Skeletal muscle satellite cell (primary cell): Measurements from ENCODE around the gene LAPTM5.

Experiments used
- H3K27me3 ChIP-seq: 2 replicates; pipeline ENCODE4 v1.7.0; 2013; ENCODE audit warnings: low read length; ENCODE audit not compliant: control insufficient read depth, insufficient read depth
- H3K36me3 ChIP-seq: 2 replicates; pipeline ENCODE4 v1.7.0; 2013; ENCODE audit warnings: mild to moderate bottlenecking, control low read depth, low read length; ENCODE audit not compliant: insufficient read depth
- H3K4me1 ChIP-seq: 2 replicates; pipeline ENCODE4 v1.7.0; 2013; ENCODE audit warnings: low read length; ENCODE audit not compliant: control insufficient read depth, insufficient read depth
- H3K4me2 ChIP-seq: 2 replicates; pipeline ENCODE4 v1.7.0; 2013; ENCODE audit warnings: mild to moderate bottlenecking, low read length
- H3K4me3 ChIP-seq: 2 replicates; pipeline ENCODE4 v1.7.0; 2013; ENCODE audit warnings: low read length
- H3K9ac ChIP-seq: 2 replicates; pipeline ENCODE4 v1.7.0; 2013; ENCODE audit warnings: mild to moderate bottlenecking, low read depth, low read length, moderate library complexity
- H3K9me3 ChIP-seq: replicated peaks from 2 replicates; pipeline ENCODE4 v1.7.0; 2013; ENCODE audit warnings: mild to moderate bottlenecking, control low read depth, low read length

The LAPTM5 gene

GRCh38 chr1:30713311-30713710 is 44.3 kb downstream of the LAPTM5 start:
- Histone ChIP-seq H3K9me3 (no peaks in the 10 kb centered on the region), H3K36me3 (no peaks in the 10 kb centered on the region), H3K27me3 (peaks cover 24% of the 10 kb centered on the region), H3K4me3 (no peak overlapping the region), H3K9ac (no peak overlapping the region), H3K4me1 (no peaks in the 10 kb centered on the region), H3K4me2 (no peak overlapping the region)

- H3K36me3 ChIP-seq: no peaks in the 10 kb centered on the region
- no peaks in the 10 kb centered on the region for H3K9me3 ChIP-seq
- peaks cover 24% of the 10 kb centered on the region for H3K27me3 ChIP-seq
- no peak overlapping the region for H3K4me2 ChIP-seq
- H3K4me1 ChIP-seq: no peaks in the 10 kb centered on the region
- no peak overlapping the region for H3K9ac ChIP-seq
- no peak overlapping the region for H3K4me3 ChIP-seq
These were observed 45.0 kb downstream of the LAPTM5 start for GRCh38 chr1:30712583-30712982.

- Histone ChIP-seq H3K9me3 (no peaks in the 10 kb centered on the region), H3K9ac (no peak overlapping the region), H3K27me3 (peaks cover 30% of the 10 kb centered on the region), H3K4me2 (no peak overlapping the region), H3K4me3 (no peak overlapping the region), H3K36me3 (no peaks in the 10 kb centered on the region), H3K4me1 (no peaks in the 10 kb centered on the region)
These were observed 47.2 kb downstream of the LAPTM5 start for GRCh38 chr1:30710407-30710806.

- Histone ChIP-seq H3K9me3 (no peaks in the 10 kb centered on the region), H3K4me2 (no peak overlapping the region), H3K9ac (no peak overlapping the region), H3K4me3 (no peak overlapping the region), H3K4me1 (no peaks in the 10 kb centered on the region), H3K27me3 (peaks cover 33% of the 10 kb centered on the region), H3K36me3 (no peaks in the 10 kb centered on the region)
These were observed 49.2 kb downstream of the LAPTM5 start for GRCh38 chr1:30708361-30708728.

- Histone ChIP-seq H3K9ac (no peak overlapping the region), H3K4me1 (no peaks in the 10 kb centered on the region), H3K4me2 (no peak overlapping the region), H3K36me3 (no peaks in the 10 kb centered on the region), H3K27me3 (peaks cover 33% of the 10 kb centered on the region), H3K9me3 (no peaks in the 10 kb centered on the region), H3K4me3 (no peak overlapping the region)
These were observed 49.9 kb downstream of the LAPTM5 start for GRCh38 chr1:30707412-30708360.

DNA sequence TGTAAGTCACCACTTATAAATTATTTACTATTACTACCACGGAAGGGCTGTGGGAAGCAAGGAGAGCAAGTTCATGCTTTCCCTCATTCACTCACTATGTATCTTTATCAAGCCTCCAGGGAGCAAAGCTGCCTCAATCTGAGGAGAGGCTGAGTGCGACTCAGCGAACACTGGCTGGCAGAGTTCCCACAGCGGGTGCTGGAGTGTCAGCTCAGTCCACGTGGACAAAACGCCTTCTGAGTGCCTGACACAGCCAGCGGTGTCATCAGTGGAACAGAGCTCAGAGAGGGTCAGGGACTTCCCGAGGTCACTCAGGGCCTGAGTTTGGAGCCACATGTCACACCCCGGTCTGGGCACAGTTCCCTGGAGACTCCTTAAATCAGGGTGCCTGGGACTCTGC is 51.0 kb downstream of the LAPTM5 start:
- H3K9me3 ChIP-seq: no peaks in the 10 kb centered on the region
- H3K4me2 ChIP-seq: no peak overlapping the region
- H3K4me3 ChIP-seq: no peak overlapping the region
- no peak overlapping the region for H3K9ac ChIP-seq
- H3K27me3 ChIP-seq: peaks cover 26% of the 10 kb centered on the region
- no peaks in the 10 kb centered on the region for H3K36me3 ChIP-seq
- no peaks in the 10 kb centered on the region for H3K4me1 ChIP-seq

GRCh38 chr1:30705698-30706097 is 51.9 kb downstream of the LAPTM5 start:
- H3K36me3 ChIP-seq: no peaks in the 10 kb centered on the region
- no peak overlapping the region for H3K9ac ChIP-seq
- H3K4me3 ChIP-seq: no peak overlapping the region
- H3K4me1 ChIP-seq: peaks cover 7% of the 10 kb centered on the region
- no peaks in the 10 kb centered on the region for H3K9me3 ChIP-seq
- no peak overlapping the region for H3K4me2 ChIP-seq
- peaks cover 23% of the 10 kb centered on the region for H3K27me3 ChIP-seq

- Histone ChIP-seq H3K4me1 (peaks cover 8% of the 10 kb centered on the region), H3K9me3 (no peaks in the 10 kb centered on the region), H3K4me2 (no peak overlapping the region), H3K27me3 (peaks cover 18% of the 10 kb centered on the region), H3K4me3 (no peak overlapping the region), H3K36me3 (no peaks in the 10 kb centered on the region), H3K9ac (no peak overlapping the region)
These were observed 52.6 kb downstream of the LAPTM5 start for GRCh38 chr1:30704765-30705509.

DNA sequence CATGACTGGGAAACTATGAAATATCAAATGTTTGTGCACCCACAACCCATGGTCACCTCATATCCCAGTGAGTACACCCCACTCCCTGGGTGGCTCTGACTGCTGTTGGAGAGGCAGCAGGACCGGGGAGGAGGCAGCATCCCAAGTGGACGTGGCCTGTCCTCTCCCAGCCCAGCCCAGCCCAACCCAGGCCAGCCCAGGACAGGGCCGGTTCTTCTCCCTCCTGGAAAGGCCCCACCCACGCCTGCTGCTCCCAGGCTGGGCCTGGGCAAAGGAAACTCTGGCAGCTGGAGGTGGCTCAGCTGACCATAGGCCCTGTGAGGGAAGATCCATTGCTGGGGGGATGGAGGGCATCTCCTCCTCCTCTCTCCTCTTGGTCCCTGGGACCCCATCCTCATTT is 53.3 kb downstream of the LAPTM5 start:
- no peaks in the 10 kb centered on the region for H3K9me3 ChIP-seq
- H3K4me3 ChIP-seq: no peak overlapping the region
- H3K4me2 ChIP-seq: no peak overlapping the region
- H3K4me1 ChIP-seq: peaks cover 8% of the 10 kb centered on the region
- peaks cover 11% of the 10 kb centered on the region for H3K27me3 ChIP-seq
- H3K36me3 ChIP-seq: no peaks in the 10 kb centered on the region
- H3K9ac ChIP-seq: no peak overlapping the region

DNA sequence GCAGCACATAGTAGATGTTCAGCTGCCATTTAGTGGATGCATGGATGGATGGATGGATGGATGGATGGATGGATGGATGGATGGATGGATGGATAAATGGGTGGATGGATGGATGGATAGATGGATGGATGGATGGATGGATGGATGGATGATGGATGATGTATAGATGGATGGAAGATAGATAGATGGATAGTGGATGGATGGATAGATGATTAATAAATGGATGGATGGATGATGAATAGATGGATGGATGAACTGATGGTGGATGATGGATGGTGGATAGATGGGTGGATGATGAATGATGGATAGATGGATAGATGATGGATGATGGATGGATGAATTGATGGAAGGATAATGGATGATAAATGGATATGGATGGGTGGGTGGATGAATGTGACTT is 54.8 kb downstream of the LAPTM5 start:
- no peak overlapping the region for H3K9ac ChIP-seq
- peaks cover 8% of the 10 kb centered on the region for H3K4me1 ChIP-seq
- H3K27me3 ChIP-seq: peaks cover 11% of the 10 kb centered on the region
- no peaks in the 10 kb centered on the region for H3K36me3 ChIP-seq
- no peak overlapping the region for H3K4me3 ChIP-seq
- no peaks in the 10 kb centered on the region for H3K9me3 ChIP-seq
- H3K4me2 ChIP-seq: no peak overlapping the region

DNA sequence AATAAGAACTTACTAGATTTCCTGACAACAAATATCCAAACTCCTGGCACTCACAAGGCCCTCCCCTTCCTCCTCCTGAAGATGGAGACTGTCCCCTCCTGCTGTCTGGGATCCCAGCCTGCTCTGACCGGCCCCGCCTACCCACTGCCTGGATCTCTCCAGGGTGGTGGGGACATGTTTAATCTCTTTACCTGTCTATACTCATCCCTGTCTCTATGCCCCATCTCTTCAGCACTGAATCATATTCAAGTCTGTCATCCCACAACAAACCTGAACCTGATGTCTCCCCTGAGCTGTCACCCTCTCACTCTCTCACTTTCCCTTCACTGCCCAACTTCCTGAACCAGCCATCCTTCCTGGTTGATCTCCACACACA is 56.3 kb downstream of the LAPTM5 start:
- H3K27me3 ChIP-seq: peaks cover 16% of the 10 kb centered on the region
- H3K4me2 ChIP-seq: no peak overlapping the region
- H3K4me1 ChIP-seq: peaks cover 8% of the 10 kb centered on the region
- no peaks in the 10 kb centered on the region for H3K36me3 ChIP-seq
- no peak overlapping the region for H3K4me3 ChIP-seq
- no peaks in the 10 kb centered on the region for H3K9me3 ChIP-seq
- no peak overlapping the region for H3K9ac ChIP-seq
